HG03095 (cell line): ENCODE data around the gene NOP16.

Experiments used
- ATAC-seq: cut with Tn5 transposase; IDR thresholded peaks from one replicate; pipeline ENCODE4 v1.9.1; 2021; ENCODE audit warnings: moderate library complexity; ENCODE audit not compliant: unreplicated experiment

The NOP16 gene, protein sequence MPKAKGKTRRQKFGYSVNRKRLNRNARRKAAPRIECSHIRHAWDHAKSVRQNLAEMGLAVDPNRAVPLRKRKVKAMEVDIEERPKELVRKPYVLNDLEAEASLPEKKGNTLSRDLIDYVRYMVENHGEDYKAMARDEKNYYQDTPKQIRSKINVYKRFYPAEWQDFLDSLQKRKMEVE

DNA sequence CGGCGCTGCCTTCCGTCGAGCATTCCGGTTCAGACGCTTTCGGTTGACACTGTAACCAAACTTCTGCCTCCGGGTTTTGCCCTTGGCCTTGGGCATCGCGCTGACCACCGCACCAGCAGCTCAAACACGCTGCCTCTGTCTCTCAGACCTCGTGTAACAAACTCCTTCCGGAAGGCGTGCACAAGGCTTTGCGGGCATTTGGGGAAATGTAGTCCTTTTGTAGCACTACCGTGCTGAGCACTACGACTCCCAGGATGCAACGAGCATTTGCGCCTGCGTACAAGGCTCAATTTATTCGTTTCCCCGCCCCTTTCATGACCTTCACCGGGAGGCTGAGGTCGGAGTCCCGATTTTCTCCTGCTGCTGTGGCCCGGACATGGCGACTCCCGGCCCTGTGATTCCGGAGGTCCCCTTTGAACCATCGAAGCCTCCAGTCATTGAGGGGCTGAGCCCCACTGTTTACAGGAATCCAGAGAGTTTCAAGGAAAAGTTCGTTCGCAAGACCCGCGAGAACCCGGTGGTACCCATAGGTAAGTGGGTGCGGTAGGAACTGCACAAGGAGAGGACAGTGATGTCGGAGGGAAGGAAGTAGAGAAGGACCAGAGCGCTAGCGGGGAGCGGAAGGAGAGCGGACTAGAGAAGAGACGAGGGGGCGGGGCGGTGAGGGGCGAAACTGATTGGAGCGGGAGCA is at the start of gene NOP16, which contains the start of gene HIGD2A:
Gene NOP16 (minus strand): TSS at position 155 of the 691 bp plus-strand sequence. CDS start 59 bp downstream, at position 96.
Gene HIGD2A (plus strand): TSS at position 308 of the 691 bp plus-strand sequence. CDS start 69 bp downstream, at position 377.
- peak; percentile 86 for ATAC-seq

DNA sequence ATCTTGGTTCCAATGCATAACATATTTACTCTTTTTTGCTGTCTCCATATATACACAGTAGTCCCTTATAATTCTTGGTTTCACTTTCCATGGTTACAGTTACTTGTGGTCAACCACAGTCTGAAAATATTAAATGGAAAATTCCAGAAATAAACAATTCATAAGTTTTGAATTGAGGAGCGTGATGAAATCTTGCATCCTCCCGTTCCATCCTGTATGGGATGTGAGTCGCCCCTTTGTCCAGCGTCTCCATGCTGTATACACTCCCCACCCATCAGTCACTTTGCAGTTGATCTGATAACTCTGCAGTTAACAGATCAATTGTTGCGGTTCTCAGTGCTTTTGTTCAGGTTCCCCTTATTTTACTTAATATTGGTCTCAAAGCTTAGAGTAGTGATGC is 48.3 kb upstream of the NOP16 start:
- no peak for ATAC-seq

DNA sequence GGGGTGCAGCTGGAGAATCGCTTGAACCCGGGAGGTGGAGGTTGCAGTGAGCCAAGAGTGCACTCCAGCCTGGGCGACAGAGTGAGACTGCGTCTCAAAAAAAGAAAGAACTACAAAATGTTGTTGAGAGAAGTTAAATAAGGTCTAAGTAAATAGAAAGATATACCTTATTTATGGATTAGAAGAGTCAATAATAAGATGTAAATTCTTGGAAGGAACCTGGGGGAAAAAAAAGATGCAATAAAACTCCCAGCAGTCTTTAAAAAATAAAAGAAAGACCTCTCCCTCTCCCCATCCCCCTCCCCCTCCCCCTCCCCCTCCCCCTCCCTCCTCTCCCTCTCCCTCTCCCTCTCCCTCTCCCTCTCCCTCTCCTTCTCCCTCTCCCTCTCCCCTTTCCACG is 44.3 kb upstream of the NOP16 start:
- no peak for ATAC-seq

DNA sequence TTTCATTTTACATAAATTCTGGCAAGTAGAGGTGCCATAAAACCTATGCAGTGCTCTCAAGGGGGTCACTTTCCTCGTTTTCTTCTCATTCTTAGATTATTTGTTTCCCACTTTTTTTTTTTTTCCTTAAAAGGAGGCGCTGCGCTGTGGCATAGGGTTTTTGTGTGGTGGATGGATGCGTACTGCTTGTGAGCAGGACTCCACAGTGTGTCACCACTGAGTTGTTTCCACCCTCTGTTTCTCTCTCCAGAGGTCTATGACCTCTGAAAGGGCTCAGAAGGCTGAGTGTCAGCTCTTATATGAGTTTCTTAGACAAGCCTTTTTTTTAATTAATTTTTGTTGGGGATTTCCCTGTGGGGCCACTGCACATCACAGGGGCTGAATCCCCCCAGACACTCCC is 41.6 kb upstream of the NOP16 start:
- ATAC-seq = no peak

DNA sequence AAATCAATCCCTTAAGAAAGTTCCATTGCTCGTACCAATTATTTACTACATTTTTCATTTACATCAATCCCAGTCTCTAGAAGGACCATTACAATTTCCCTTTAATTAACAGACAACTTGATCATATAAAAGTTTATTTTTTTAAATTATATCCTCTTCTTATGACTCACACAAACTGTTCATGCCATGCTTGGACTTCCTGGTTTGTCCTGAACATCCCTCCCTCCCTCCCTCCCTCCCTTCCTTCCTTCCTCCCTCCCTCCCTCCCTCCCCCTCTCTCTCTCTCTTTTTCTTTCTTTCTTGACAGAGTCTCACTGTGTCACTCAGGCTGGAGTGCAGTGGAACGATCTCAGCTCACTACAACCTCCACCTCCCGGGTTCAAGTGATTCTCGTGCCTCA is 39.6 kb upstream of the NOP16 start:
- no peak for ATAC-seq

DNA sequence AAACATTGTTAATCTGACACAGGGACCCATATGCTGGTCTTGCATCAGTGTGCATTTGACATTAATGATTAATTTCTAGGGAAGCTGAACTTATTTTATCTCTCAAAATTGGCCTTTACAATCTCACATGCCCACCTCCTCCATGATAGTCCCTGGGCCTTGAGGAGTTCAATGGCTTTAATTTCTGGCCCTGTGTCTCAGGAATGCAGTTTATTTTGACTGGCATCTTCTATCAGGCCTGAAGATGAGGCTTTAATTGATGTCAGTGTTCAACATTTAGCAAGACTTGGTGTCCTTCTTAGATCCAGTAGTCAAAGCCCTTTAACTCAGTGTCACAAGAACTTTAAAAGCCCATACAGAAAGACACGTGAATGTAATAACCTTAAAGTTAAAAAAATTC is 38.5 kb upstream of the NOP16 start:
- no peak for ATAC-seq

DNA sequence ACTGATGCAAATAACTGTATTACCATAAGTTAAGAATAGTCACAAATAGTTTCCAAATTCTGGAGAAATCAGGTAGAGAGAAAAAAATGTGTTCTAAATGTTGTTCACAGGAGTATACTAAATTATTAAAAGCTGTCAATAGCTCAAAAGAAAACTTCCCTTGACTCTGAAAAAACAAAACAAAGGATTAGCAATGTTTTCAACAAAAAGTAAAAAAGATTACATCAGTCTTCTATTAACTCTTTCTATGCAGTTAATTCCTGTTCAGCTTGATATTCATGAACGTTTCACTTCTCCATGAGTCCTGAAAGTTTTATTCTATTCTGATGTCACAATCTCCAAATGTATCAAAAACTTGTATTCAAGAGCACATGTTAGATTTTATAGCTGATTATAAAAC is 37.4 kb upstream of the NOP16 start:
- no peak for ATAC-seq

DNA sequence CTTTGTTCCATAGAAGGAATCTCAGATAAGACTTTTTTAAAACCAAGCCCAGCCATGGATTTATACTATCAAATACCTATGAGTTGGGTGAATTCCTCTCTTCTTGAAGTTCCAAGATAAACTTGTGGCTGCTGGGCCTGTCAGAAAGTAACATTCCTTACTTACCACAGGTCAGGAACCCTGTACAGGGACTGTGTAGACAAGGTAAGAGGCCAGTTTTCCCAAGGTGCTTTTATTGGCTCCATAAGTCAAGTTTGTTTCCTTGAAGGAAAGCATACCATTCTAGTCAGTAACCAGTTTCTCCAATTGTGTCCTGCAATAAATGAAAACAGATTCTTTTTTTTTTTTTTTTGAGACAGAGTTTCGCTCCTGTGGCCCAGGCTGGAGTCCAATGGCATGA is 36.7 kb upstream of the NOP16 start:
- ATAC-seq = no peak

DNA sequence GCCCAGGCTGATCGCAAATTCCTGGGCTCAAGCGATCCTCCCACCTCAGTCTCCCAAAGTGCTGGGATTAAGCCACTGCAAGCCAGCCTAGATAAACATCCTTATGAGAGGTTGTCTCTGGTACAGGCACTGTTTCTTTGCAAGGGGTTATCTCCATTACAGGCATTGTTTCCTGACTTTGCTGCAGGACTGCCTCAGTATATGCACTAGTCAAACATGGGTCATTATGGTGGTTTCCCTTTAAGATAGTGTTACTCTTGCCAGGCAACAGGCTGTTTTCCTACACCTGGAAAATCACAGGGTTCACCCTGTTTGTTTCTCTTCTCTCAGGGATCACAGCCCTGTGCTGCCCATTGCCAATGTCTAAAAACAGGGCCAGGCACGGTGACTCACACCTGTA is 35.8 kb upstream of the NOP16 start:
- no peak for ATAC-seq

DNA sequence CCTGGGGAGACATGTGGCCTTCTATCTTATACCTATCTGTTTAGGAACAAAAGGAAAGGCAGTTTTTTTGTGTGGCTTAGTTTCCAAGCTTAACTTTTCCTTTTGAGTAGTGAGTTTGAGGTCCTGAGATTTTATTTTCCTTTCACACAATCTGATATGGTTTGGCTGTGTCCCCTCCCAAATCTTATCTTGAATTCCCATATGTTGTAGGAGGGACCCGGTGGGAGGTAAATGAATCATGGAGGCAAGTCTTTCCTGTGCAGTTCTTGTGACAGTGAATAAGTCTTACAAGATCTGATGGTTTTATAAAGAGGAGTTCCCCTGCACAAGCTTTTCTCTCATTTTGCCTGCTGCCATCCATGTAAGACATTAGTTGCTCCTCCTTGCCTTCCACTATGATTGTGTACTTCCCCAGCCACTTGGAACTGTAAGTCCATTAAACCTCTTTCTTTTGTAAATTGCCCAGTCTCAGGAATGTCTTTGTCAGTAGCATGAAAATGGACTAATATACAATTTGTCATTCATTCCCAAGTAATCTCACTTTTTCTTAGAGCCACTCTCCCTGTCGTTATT is 32.7 kb upstream of the NOP16 start:
- ATAC-seq = no peak

DNA sequence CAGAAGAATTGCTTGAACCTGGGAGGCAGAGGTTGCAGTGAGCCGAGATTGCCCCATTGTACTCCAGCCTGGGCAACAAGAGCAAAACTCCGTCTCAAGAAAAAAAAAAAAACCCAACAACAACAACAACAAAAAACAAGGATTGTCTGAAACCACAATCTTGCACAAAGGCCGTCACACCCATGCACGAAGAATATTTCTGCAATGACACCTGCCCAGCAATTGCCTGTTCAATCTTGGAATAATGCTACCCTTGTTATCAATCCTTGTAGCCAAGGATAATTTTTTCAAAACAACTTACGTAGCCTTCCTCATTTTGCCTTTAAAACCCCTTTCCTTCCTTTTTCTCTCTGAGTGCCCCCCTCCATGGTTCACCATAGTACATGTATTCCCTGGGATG is 31.7 kb upstream of the NOP16 start:
- ATAC-seq = no peak

DNA sequence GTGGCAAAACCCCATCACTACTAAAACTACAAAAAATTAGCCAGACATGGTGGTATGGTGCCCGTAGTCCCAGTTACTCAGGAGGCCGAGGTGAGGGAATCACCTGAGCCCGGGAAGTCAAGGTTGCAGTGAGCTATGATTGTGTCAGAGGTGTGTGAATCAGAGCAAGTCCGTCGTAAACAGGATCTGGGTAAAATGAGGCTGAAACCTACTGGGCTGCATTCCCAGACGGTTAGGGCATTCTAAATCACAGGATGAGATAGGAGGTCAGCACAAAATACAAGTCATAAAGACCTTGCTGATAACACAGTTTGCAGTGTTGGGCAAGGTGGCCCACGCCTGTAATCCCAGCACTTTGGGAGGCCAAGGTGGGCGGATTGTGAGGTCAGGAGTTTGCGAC is 29.9 kb upstream of the NOP16 start:
- no peak for ATAC-seq

DNA sequence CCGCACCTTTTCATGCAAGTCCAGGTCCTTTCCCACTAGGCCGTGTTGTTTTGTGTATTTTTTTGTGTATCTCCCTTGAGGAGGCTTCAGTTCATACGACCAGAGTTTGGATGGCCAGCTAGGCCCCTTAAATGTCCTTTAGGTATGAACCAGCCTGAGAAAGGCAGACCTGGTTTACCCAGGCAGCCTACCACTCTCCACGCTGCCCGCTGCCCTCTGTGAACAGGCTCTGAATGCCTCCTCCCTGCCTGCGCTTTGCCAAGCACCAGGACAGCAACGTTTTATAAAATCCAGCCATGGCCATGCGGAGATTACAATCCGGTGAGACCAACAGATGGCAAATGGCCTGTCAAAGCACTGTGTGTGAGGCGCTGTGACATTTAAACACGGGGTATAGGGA is 28.6 kb upstream of the NOP16 start:
- no peak for ATAC-seq

DNA sequence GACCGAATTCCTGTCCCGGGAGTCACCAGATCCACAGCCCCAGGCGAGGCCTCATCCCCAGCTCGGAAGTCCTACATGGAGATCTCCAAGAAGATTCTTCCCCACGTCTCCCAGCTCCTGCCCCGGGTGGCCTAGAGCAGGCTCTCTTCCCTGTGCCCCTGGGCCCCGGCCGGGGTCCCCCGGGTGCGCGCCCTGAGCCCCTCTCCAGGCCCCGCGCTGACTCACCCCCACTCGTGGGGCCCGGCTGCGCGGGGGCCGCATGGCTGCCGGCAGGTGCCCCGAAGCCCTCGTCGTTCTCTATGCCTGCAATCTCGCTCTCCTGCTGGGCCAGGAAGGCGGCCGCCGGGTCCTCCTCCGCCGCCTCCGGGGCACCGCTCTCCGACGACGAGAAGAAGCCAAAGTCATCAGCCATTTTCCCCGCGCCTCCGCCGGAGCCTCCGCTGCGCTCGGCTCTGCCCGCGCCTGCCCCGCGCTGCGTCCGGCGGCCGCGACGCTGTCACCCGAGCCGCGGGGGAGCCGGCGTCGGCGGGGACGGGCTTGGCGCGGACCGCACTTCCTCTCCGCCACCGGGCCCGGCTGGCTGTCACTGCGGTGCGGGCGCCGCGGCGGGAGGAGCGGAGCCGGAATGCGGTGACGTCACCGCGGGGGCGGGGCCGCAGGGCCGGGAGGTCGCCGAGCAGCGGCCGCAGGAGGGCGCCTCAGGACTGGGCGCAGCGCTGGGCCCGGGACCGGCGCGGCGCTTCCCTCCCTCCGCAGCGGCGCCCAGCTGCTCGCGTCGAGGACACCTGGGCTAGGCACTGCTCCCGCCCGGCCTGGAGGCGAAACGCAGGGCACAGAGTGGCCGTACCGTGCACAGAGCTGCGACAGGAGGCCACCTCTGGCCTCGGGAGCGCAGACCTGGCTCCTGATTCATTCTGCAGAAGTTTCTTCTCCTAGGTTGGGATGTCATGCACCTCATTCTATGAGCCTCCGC is 27.8 kb upstream of the NOP16 start, which contains the start of gene CLTB:
Gene CLTB (minus strand): TSS at position 588 of the 973 bp plus-strand sequence. CDS start 176 bp downstream, at position 412.
- peak; percentile 91 for ATAC-seq

DNA sequence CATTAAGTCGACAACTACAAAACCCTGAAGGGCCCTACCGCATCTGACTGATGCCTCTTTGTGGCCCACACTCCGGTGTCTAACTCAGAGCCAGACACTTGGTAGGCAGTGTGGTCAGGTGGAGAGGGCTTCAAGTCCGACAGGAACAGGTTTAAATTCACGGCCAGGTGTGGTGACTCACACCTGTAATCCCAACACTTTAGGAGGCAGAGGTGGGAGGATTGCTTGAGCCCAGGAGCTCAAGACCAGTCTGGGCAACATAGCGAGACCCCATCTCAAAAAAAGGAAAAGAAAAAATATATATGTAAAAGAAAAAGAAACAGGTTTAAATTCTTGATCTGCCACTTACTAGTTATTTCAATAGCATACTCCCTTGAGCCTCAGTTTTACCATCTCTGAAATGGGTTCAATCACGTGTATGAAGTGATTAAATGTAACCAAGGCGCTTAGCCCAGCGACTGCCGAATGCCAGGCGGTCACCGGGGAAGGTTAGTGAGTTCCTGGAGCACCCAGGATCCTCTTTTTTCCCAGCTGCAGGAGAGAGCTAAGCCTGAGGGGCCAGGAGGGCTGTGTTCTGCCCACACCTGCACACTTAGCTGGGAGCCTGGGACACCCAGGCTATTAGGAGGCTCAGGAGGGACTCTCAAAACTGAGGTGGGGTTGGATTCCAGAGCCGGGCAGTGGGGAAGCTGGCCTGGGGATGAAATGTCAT is 27.0 kb upstream of the NOP16 start:
- ATAC-seq = no peak

DNA sequence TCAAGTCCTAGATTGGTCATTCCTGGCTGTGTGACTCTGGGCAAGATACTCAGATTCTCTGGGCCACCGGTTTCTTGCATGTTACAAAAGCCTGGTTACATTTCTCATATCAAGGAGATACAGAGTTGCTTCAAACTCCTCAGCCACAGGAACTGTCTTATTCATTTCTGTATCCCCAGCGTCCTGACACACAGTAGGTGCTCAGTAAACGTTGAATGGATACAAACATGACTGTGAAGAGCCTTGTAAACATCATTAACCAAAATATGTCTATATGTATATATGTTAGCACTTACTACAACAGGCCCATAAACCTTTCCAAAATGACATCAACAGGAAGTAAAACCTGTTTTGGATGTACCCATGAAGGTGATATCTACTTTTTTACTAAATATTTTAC is 26.3 kb upstream of the NOP16 start:
- no peak for ATAC-seq

DNA sequence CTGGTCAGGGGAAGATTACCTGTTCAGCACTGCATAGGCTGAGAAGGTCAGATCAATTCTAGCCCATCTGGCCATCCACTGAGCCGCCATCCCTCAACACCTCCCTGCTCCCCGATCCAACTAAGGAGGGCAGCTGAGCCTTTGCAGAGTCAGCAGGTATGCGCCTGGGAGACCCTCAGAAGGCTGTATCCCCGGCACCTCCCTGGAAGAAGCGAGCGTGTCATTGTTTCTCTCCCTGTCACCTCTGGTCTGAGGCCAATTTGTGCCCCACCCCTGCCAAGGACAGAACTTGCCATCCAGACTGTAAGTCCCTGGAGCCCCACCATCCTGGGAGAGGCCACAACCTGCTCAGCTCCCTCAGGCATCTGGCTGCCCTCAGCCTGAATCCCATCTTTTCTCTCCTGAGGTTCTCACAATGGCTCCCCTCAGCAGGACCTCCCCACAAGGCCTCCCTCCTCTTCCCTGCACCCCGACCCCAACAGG is 25.4 kb upstream of the NOP16 start:
- no peak for ATAC-seq

DNA sequence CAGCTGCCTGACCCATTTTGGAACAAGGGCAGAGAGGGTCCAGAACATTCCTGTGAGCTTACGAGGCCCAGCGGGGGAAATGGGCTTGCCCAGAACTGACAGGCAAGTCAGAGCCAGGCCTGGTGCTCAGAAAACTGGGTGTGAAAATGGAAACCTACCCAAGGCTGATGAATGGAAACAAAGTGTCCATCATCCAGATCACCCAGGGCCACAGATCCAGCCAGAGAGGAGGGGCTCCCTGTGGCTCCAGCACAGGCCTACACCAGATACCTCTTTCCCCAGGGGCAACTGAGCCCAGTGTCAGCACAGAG is 24.8 kb upstream of the NOP16 start:
- ATAC-seq = no peak

DNA sequence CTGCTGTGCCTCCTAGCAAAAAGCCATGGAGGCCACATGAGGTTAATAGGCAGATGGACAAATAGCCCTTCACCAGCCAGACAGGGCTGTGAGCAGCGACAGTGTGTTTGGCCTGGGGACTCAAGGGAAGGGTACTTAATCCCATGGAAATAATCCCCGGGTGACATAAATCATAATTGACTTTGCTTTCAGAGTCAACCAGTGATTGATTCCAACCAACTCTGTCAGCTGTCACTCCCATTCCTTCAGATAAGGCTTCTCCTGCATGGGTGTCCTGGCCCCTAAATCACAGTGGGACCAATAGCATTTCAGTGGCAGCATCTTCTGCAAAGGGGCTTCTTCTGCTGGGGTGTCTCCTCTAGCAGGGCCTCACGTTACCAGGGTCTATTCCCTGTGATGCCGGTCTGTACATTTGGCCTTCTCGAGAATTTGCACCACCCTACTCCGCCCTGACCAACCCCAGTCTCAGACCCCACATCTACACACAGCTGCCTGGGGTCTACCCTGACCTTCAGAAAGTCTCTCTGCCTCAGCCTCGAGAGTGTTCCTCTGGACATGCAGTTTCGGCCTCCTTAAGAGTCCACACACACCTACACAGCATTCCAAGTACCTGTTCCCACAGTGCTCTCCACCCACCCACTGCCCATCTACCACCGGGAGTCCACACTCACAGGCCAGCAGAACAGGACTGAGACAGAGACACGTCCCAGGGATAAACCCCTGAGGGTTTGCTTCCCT is 24.3 kb upstream of the NOP16 start:
- ATAC-seq = no peak
